Measurements from ENCODE around the gene CAMTA1.

Gene CAMTA1

GRCh38 chr1:7669559-7670311 lies 884.5 kb downstream of the CAMTA1 start:
- no peak for FAIRE-seq
- TF ChIP-seq CTCF (IDR thresholded peaks at IDR 0.05; ENCODE audit: insufficient read depth, missing control alignments) = peak; percentile 75
- DNase-seq (ENCODE audit: insufficient read length, low spot score) = peak; percentile 52

- no peak for DNase-seq (ENCODE audit: insufficient read length, low spot score)
- no peak for TF ChIP-seq CTCF (IDR thresholded peaks at IDR 0.05; ENCODE audit: insufficient read depth, missing control alignments)
- no peak for FAIRE-seq
Observed at GRCh38 chr1:7670334-7671145, 885.3 kb downstream of the CAMTA1 start.

- TF ChIP-seq CTCF (IDR thresholded peaks at IDR 0.05; ENCODE audit: insufficient read depth, missing control alignments) = no peak
- no peak for FAIRE-seq
- no peak for DNase-seq (ENCODE audit: insufficient read length, low spot score)
Observed at GRCh38 chr1:7671146-7671465, 885.9 kb downstream of the CAMTA1 start.

- no peak for DNase-seq (ENCODE audit: insufficient read length, low spot score)
- no peak for TF ChIP-seq CTCF (IDR thresholded peaks at IDR 0.05; ENCODE audit: insufficient read depth, missing control alignments)
- FAIRE-seq = no peak
Observed at GRCh38 chr1:7671676-7672075, 886.4 kb downstream of the CAMTA1 start.

GRCh38 chr1:7672864-7673263 lies 887.6 kb downstream of the CAMTA1 start:
- TF ChIP-seq CTCF (IDR thresholded peaks at IDR 0.05; ENCODE audit: insufficient read depth, missing control alignments) = no peak
- DNase-seq (ENCODE audit: insufficient read length, low spot score) (no peak), FAIRE-seq (no peak)

GRCh38 chr1:7674972-7675371 lies 889.7 kb downstream of the CAMTA1 start:
- no peak for TF ChIP-seq CTCF (IDR thresholded peaks at IDR 0.05; ENCODE audit: insufficient read depth, missing control alignments)
- FAIRE-seq = no peak
- no peak for DNase-seq (ENCODE audit: insufficient read length, low spot score)
